GM23338 (cell line): Measurements from ENCODE around the gene PALM.

Experiments
- EZH2 ChIP-seq: fragments of 200-600 bp; sonication (generic); IDR thresholded peaks from one replicate; pipeline ENCODE4 v1.8.0; 2017; ENCODE audit warnings: antibody characterized with exemption, mild to moderate bottlenecking, low read depth; ENCODE audit not compliant: unreplicated experiment
- POLR2AphosphoS5 ChIP-seq: IDR thresholded peaks from 2 replicates; pipeline ENCODE4 v1.6.1; 2016; ENCODE audit warnings: antibody characterized with exemption, low read depth
- ZNF331 ChIP-seq: fragments of 250-450 bp; sonication (Bioruptor Pico); IDR thresholded peaks from 2 replicates; pipeline ENCODE4 v1.5.0; 2020; ENCODE audit warnings: low read depth, mild to moderate bottlenecking, moderate library complexity
- TF ChIP-seq, protein P1 (sequence below): IDR thresholded peaks from one replicate; pipeline ENCODE4 v1.6.1; 2018; ENCODE audit warnings: antibody characterized with exemption; ENCODE audit not compliant: unreplicated experiment

DNA sequence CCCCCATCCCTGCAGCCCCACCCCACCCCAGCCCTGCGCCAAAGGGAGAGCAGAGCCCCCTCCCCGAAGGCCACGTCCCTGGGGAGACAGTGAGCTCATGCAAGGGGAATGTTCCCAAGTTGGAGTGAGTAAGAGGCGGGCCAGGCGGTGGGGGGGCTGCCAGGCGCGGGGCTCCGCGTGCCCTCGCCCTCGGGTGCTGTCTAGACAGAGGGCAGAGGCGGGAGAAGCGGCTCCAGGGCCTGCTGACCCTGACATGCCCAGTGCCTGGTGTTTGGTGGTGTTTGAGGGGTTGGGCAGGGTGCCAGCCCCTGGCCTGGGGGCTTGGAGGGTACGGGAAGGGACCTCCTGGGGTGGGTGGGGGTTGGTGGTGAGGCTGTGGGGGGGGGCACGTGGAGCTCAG, 31.5 kb upstream of the PALM start:
- TF ChIP-seq ZNF331 (CRISPR knock-in tag) (no peak), POLR2AphosphoS5 (no peak), EZH2 (no peak)
- TF ChIP-seq, protein P1, sequence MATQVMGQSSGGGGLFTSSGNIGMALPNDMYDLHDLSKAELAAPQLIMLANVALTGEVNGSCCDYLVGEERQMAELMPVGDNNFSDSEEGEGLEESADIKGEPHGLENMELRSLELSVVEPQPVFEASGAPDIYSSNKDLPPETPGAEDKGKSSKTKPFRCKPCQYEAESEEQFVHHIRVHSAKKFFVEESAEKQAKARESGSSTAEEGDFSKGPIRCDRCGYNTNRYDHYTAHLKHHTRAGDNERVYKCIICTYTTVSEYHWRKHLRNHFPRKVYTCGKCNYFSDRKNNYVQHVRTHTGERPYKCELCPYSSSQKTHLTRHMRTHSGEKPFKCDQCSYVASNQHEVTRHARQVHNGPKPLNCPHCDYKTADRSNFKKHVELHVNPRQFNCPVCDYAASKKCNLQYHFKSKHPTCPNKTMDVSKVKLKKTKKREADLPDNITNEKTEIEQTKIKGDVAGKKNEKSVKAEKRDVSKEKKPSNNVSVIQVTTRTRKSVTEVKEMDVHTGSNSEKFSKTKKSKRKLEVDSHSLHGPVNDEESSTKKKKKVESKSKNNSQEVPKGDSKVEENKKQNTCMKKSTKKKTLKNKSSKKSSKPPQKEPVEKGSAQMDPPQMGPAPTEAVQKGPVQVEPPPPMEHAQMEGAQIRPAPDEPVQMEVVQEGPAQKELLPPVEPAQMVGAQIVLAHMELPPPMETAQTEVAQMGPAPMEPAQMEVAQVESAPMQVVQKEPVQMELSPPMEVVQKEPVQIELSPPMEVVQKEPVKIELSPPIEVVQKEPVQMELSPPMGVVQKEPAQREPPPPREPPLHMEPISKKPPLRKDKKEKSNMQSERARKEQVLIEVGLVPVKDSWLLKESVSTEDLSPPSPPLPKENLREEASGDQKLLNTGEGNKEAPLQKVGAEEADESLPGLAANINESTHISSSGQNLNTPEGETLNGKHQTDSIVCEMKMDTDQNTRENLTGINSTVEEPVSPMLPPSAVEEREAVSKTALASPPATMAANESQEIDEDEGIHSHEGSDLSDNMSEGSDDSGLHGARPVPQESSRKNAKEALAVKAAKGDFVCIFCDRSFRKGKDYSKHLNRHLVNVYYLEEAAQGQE = no peak
